SK-N-MC (cell line): ENCODE measurements around the gene FAN1.

Source experiments
- EZH2 ChIP-seq: fragments of 200-600 bp; sonication (generic); IDR thresholded peaks from one replicate; pipeline ENCODE4 v1.6.1; 2017; ENCODE audit warnings: antibody characterized with exemption
- POLR2AphosphoS5 ChIP-seq: IDR thresholded peaks from 2 replicates; pipeline ENCODE4 v1.6.1; 2012; ENCODE audit warnings: mild to moderate bottlenecking, low read depth, low read length, borderline replicate concordance

- no peak for TF ChIP-seq EZH2
- TF ChIP-seq POLR2AphosphoS5: no peak
These were observed 26.6 kb upstream of the FAN1 start for GRCh38 chr15:30877070-30877469.
